GM23248 (cell line): Measurements from ENCODE around the gene CRY1. TPM values are rescaled to one million over a fixed set of nuclear protein-coding genes. Genes with fewer than 3 reads are reported as not detected.
A peak's percentile ranks its signal among the peaks of the same experiment; 100 is the strongest.
"Not testable (repeated sequence)": the region's sequence is repeated elsewhere in the genome, so short reads cannot be mapped to it uniquely, and the experiment has no call there.

Experiments
- DNase-seq: peaks from one replicate; pipeline ENCODE4 v3.0.0-alpha.2; 2015
- H2AFZ ChIP-seq: fragments of 200-600 bp; sonication (generic); 2 replicates; pipeline ENCODE4 v1.6.1; 2016; ENCODE audit warnings: antibody characterized with exemption
- H3F3A ChIP-seq: fragments of 200-600 bp; sonication (generic); 2 replicates; pipeline ENCODE4 v1.6.1; 2016; ENCODE audit warnings: mild to moderate bottlenecking, antibody characterized with exemption, mixed run types; ENCODE audit not compliant: insufficient read depth
- H3K27ac ChIP-seq: fragments of 200-600 bp; sonication (generic); 2 replicates; pipeline ENCODE4 v1.5.1; 2016; ENCODE audit warnings: mild to moderate bottlenecking
- H3K27me3 ChIP-seq: fragments of 200-600 bp; sonication (generic); replicated peaks from 2 replicates; pipeline ENCODE4 v1.6.1; 2016; ENCODE audit warnings: mild to moderate bottlenecking; ENCODE audit not compliant: insufficient read depth
- H3K36me3 ChIP-seq: fragments of 200-600 bp; sonication (generic); 2 replicates; pipeline ENCODE4 v1.6.1; 2016; ENCODE audit warnings: low read depth, mild to moderate bottlenecking
- H3K4me1 ChIP-seq: fragments of 200-600 bp; sonication (generic); 2 replicates; pipeline ENCODE4 v1.6.1; 2016; ENCODE audit warnings: mild to moderate bottlenecking; ENCODE audit not compliant: insufficient read depth
- H3K4me2 ChIP-seq: fragments of 200-600 bp; sonication (generic); one replicate; pipeline ENCODE4 v1.6.1; 2016; ENCODE audit warnings: mild to moderate bottlenecking; ENCODE audit not compliant: unreplicated experiment
- H3K4me3 ChIP-seq: fragments of 200-600 bp; sonication (generic); 2 replicates; pipeline ENCODE4 v1.5.1; 2016; ENCODE audit warnings: mild to moderate bottlenecking
- H3K79me2 ChIP-seq: fragments of 200-600 bp; sonication (generic); 2 replicates; pipeline ENCODE4 v1.6.1; 2016; ENCODE audit warnings: mild to moderate bottlenecking; ENCODE audit not compliant: insufficient read depth
- H3K9ac ChIP-seq: fragments of 200-600 bp; sonication (generic); 2 replicates; pipeline ENCODE4 v1.6.1; 2016; ENCODE audit warnings: mild to moderate bottlenecking
- H3K9me2 ChIP-seq: fragments of 200-600 bp; sonication (generic); 2 replicates; pipeline ENCODE4 v1.6.1; 2016; ENCODE audit warnings: mixed run types, mild to moderate bottlenecking, moderate library complexity; ENCODE audit not compliant: insufficient read depth
- H3K9me3 ChIP-seq: fragments of 200-600 bp; sonication (generic); one replicate; pipeline ENCODE4 v1.6.1; 2017; ENCODE audit warnings: low read depth
- H4K20me1 ChIP-seq: fragments of 200-600 bp; sonication (generic); 2 replicates; pipeline ENCODE4 v1.6.0; 2016; ENCODE audit not compliant: insufficient read depth
- EZH2 ChIP-seq: fragments of 200-600 bp; sonication (generic); IDR thresholded peaks from 2 replicates; pipeline ENCODE4 v1.6.1; 2018; ENCODE audit warnings: antibody characterized with exemption, mild to moderate bottlenecking; ENCODE audit not compliant: insufficient read depth, poor library complexity, severe bottlenecking
- EZH2phosphoT487 ChIP-seq: fragments of 200-600 bp; sonication (generic); IDR thresholded peaks from 2 replicates; pipeline ENCODE4 v1.6.1; 2018; ENCODE audit warnings: antibody characterized with exemption, moderate library complexity, mild to moderate bottlenecking, low read depth; ENCODE audit not compliant: insufficient read depth
- WGBS, 2 experiments: methylation state at CpG; one replicate each; pipeline ENCODE4 v1.1.6; 2015 to 2017; ENCODE audit warnings: low lambda C conversion rate in 2 of 2, low coverage in 1 of 2; ENCODE audit errors: missing lambda C conversion rate in 2 of 2; 5-methylcytosine and 5-hydroxymethylcytosine counted together
- in situ Hi-C: fragments of 300-500 bp; cut with MboI; formaldehyde crosslinking; loops from 2 replicates; pipeline ENCODE4 v1.15.0; 2020
- polyA plus RNA-seq: library from polyadenylated mRNA; unstranded; fragments of >200 nt; fragmentation: Nextera tagmentation; extraction: Ambion mirVana; gene quantifications from 2 replicates; pipeline ENCODE4 v1.2.1, GENCODE V29; 2016
- total RNA-seq: library from RNA; depleted of rRNA; stranded (reverse); fragments of >200 nt; shearing (Covaris generic); gene quantifications from 2 replicates; pipeline ENCODE4 v1.2.3, GENCODE V29; 2014

Gene CRY1
- total and polyA plus RNA-seq, 2 experiments from 2014 or later: 13.6 to 14.8 TPM

DNA sequence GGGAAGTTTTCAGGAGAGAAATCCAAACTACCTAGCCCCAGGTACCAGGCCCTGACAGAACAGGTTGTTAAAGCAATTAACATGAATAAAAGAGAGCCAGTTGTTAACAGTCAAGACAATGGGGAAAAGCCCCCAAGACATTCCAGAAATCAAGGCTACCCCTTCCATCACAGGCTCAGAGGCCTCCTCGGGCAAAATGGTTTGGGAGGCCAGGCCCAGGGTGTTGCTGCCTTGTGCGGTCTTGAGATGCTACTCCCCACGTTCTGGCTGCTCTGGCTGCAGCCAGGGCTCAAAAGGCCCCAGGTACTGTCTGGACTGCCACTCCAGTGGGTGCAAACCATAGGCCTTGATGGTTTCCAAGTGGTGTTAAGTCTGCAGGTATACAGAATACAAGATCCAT, 7.0 kb downstream of the CRY1 start:
- Histone ChIP-seq H3K27me3 (no peaks in the 10 kb centered on the region), H3K36me3 (no peaks in the 10 kb centered on the region), H3K9me3 (no peaks in the 10 kb centered on the region), H3K9me2 (no peaks in the 10 kb centered on the region; the same call in 1 of the 2 replicates), H3K9ac (no peak overlapping the region), H3K4me1 (peaks cover 5% of the 10 kb centered on the region), H3K4me2 (no peak overlapping the region), H3F3A (peaks cover 7% of the 10 kb centered on the region), H3K4me3 (no peak overlapping the region), H3K27ac (no peak overlapping the region), H2AFZ (no peak overlapping the region), H4K20me1 (no peaks in the 10 kb centered on the region), H3K79me2 (peaks cover 93% of the 10 kb centered on the region)
- no peak for TF ChIP-seq EZH2
- no peak for TF ChIP-seq EZH2phosphoT487
- in situ Hi-C loops: no loop called here
- 80% methylated on average over 3 of the region's 3 CpGs for WGBS, 2 experiments
- DNase-seq: no peak

GRCh38 chr12:107081778-107082177, 11.6 kb downstream of the CRY1 start:
- H3K27ac ChIP-seq: no peak overlapping the region
- H3K36me3 ChIP-seq: no peaks in the 10 kb centered on the region
- no peaks in the 10 kb centered on the region for H3K9me3 ChIP-seq
- no peaks in the 10 kb centered on the region for H4K20me1 ChIP-seq
- H3K4me2 ChIP-seq: no peak overlapping the region
- peaks cover 72% of the 10 kb centered on the region for H3K79me2 ChIP-seq
- no peaks in the 10 kb centered on the region for H3K27me3 ChIP-seq
- H2AFZ ChIP-seq: no peak overlapping the region
- H3K9me2 ChIP-seq: no peaks in the 10 kb centered on the region; the same call in 1 of the 2 replicates
- H3F3A ChIP-seq: peaks cover 5% of the 10 kb centered on the region; the same call in 1 of the 2 replicates
- no peak for DNase-seq
- no peak for TF ChIP-seq EZH2
- no peak for TF ChIP-seq EZH2phosphoT487
- H3K9ac ChIP-seq: no peak overlapping the region
- in situ Hi-C loops: no loop called here
- H3K4me1 ChIP-seq: no peaks in the 10 kb centered on the region
- no peak overlapping the region for H3K4me3 ChIP-seq

DNA sequence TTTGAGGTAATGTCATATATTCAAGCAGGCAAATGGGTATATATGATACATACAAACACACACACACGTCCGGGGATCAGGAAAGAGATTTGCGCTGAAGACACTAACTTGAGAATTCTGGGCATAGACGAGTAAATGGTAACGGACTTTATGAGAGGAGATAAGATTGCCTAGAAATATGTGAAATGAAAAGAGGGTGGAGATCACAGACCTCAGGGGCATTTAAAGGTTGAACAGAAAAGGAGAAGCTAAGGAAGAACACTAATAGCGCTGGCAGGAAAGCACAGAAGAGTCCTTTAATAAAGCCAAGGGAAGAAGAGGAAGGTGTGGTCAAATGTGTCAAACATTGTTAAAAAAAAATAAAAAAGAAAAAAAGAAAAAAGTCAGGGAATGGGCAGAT, 13.1 kb downstream of the CRY1 start:
- no peak overlapping the region for H3K9ac ChIP-seq
- no peaks in the 10 kb centered on the region; the same call in 1 of the 2 replicates for H3K9me2 ChIP-seq
- no peak overlapping the region for H3K4me2 ChIP-seq
- no peaks in the 10 kb centered on the region for H3K9me3 ChIP-seq
- no peaks in the 10 kb centered on the region for H3K4me1 ChIP-seq
- no peak overlapping the region for H3K27ac ChIP-seq
- H3F3A ChIP-seq: peaks cover 5% of the 10 kb centered on the region; the same call in 1 of the 2 replicates
- 96% methylated on average over 6 of the region's 6 CpGs for WGBS, 2 experiments
- peaks cover 65% of the 10 kb centered on the region for H3K79me2 ChIP-seq
- no peaks in the 10 kb centered on the region for H4K20me1 ChIP-seq
- in situ Hi-C loops: no loop called here
- no peak overlapping the region for H2AFZ ChIP-seq
- no peak for DNase-seq
- no peaks in the 10 kb centered on the region for H3K36me3 ChIP-seq
- no peak for TF ChIP-seq EZH2
- no peak for TF ChIP-seq EZH2phosphoT487
- no peaks in the 10 kb centered on the region for H3K27me3 ChIP-seq
- H3K4me3 ChIP-seq: no peak overlapping the region

GRCh38 chr12:107079172-107080011, 14.0 kb downstream of the CRY1 start:
- Histone ChIP-seq H4K20me1 (no peaks in the 10 kb centered on the region), H3K9me2 (no peaks in the 10 kb centered on the region; the same call in 1 of the 2 replicates), H3K4me2 (no peak overlapping the region), H2AFZ (peak overlapping the region; percentile 28; the same call in 1 of the 2 replicates), H3K36me3 (no peaks in the 10 kb centered on the region), H3K79me2 (peaks cover 56% of the 10 kb centered on the region), H3K9me3 (no peaks in the 10 kb centered on the region), H3F3A (peaks cover 5% of the 10 kb centered on the region; the same call in 1 of the 2 replicates), H3K4me1 (no peaks in the 10 kb centered on the region), H3K4me3 (no peak overlapping the region), H3K27ac (no peak overlapping the region), H3K27me3 (no peaks in the 10 kb centered on the region), H3K9ac (no peak overlapping the region)
- in situ Hi-C loops: no loop called here
- 86 to 91% methylated on average over 2 of the region's 2 CpGs for WGBS, 2 experiments
- TF ChIP-seq EZH2phosphoT487 (no peak), EZH2 (no peak)
- peak; percentile 57 for DNase-seq

DNA sequence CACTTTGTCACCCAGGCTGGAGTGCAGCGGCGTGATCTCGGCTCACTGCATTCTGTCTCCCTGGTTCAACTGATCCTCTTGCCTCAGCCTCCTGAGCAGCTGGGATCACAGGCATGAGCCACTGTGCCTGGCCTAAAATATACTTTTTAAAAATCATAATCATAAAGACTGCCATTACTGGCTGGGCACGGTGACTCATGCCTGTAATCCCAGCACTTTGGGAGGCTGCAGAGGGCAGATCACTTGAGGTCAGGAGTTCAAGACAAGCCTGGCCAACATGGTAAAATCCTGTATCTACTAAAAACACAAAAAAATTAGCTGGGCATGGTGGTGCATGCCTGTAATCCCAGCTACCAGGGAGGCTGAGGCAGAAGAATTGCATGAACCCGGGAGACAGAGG, 20.1 kb downstream of the CRY1 start:
- H2AFZ ChIP-seq, H3K4me3 ChIP-seq, H3K9ac ChIP-seq, H3K27ac ChIP-seq, H3K4me2 ChIP-seq, DNase-seq, H3K9me3 ChIP-seq, in situ Hi-C loops, H3K27me3 ChIP-seq, H3F3A ChIP-seq, H3K4me1 ChIP-seq, H3K9me2 ChIP-seq, H4K20me1 ChIP-seq, H3K36me3 ChIP-seq: not testable (repeated sequence)
- peaks cover 26% of the 10 kb centered on the region for H3K79me2 ChIP-seq
- 88 to 89% methylated on average over 5 of the region's 5 CpGs for WGBS, 2 experiments
